OCI-LY1 (cell line): Measurements from ENCODE around the gene B4GALT2.

Experiments used
- H2AFZ ChIP-seq: fragments of 200-600 bp; sonication (generic), shearing (Covaris generic); 2 replicates; pipeline ENCODE4 v1.6.0; 2014; ENCODE audit warnings: antibody characterized with exemption, mild to moderate bottlenecking, low read length
- H3F3A ChIP-seq: fragments of 200-600 bp; sonication (generic), shearing (Covaris generic); 2 replicates; pipeline ENCODE4 v1.6.0; 2014; ENCODE audit warnings: mild to moderate bottlenecking, antibody characterized with exemption, low read length, moderate library complexity; ENCODE audit not compliant: insufficient read depth
- H3K27ac ChIP-seq: fragments of 200-600 bp; sonication (generic); 2 replicates; pipeline ENCODE4 v1.5.1; 2014; ENCODE audit warnings: low read length, mixed run types, mild to moderate bottlenecking, low read depth; ENCODE audit not compliant: poor library complexity, severe bottlenecking
- H3K27me3 ChIP-seq: fragments of 200-600 bp; sonication (generic); 2 replicates; pipeline ENCODE4 v1.6.0; 2014; ENCODE audit warnings: antibody characterized with exemption, mild to moderate bottlenecking, low read length, moderate library complexity; ENCODE audit not compliant: insufficient read depth
- H3K36me3 ChIP-seq: fragments of 200-600 bp; sonication (generic); 2 replicates; pipeline ENCODE4 v1.6.1; 2014; ENCODE audit warnings: mild to moderate bottlenecking, antibody characterized with exemption, low read length, moderate library complexity, mixed read lengths; ENCODE audit not compliant: insufficient read depth
- H3K4me1 ChIP-seq: fragments of 200-600 bp; sonication (generic); 2 replicates; pipeline ENCODE4 v1.5.1; 2014; ENCODE audit warnings: mild to moderate bottlenecking, low read length, moderate library complexity; ENCODE audit not compliant: insufficient read depth, severe bottlenecking
- H3K4me2 ChIP-seq: fragments of 200-600 bp; sonication (generic), shearing (Covaris generic); 2 replicates; pipeline ENCODE4 v1.6.1; 2014; ENCODE audit warnings: low read length
- H3K4me3 ChIP-seq: fragments of 200-600 bp; sonication (generic); 2 replicates; pipeline ENCODE4 v1.5.1; 2014; ENCODE audit warnings: low read length, low read depth, mild to moderate bottlenecking, mixed read lengths; ENCODE audit not compliant: poor library complexity, severe bottlenecking
- H3K79me2 ChIP-seq: fragments of 200-600 bp; shearing (Covaris generic); 2 replicates; pipeline ENCODE4 v1.6.1; 2016; ENCODE audit warnings: mixed run types, low read length, mixed read lengths; ENCODE audit not compliant: insufficient read depth
- H3K9ac ChIP-seq: fragments of 200-600 bp; sonication (generic), shearing (Covaris generic); 2 replicates; pipeline ENCODE4 v1.6.1; 2014; ENCODE audit warnings: mild to moderate bottlenecking, low read length, mixed read lengths
- H3K9me2 ChIP-seq: fragments of 200-600 bp; sonication (generic), shearing (Covaris generic); 2 replicates; pipeline ENCODE4 v1.6.1; 2014; ENCODE audit warnings: low read depth, mild to moderate bottlenecking, low read length, mixed read lengths
- H3K9me3 ChIP-seq: fragments of 200-600 bp; shearing (Covaris generic); 2 replicates; pipeline ENCODE4 v1.6.1; 2014; ENCODE audit warnings: low read length, mixed read lengths
- H4K20me1 ChIP-seq: fragments of 200-600 bp; sonication (generic), shearing (Covaris generic); 2 replicates; pipeline ENCODE4 v1.6.0; 2016; ENCODE audit warnings: mild to moderate bottlenecking, low read length; ENCODE audit not compliant: insufficient read depth
- CTCF ChIP-seq: fragments of 200-600 bp; sonication (generic), shearing (Covaris generic); IDR thresholded peaks from 2 replicates; pipeline ENCODE4 v1.5.1; 2017; ENCODE audit warnings: mild to moderate bottlenecking, antibody characterized with exemption, low read length, moderate library complexity, mixed read lengths
- EZH2 ChIP-seq: fragments of 200-600 bp; sonication (generic), shearing (Covaris generic); IDR thresholded peaks from 2 replicates; pipeline ENCODE4 v1.8.0; 2017; ENCODE audit warnings: borderline replicate concordance, mixed run types, mild to moderate bottlenecking, antibody characterized with exemption, low read length, moderate library complexity, mixed read lengths

Gene B4GALT2

GRCh38 chr1:43994071-43994470 lies 15.1 kb downstream of the B4GALT2 start:
- H3K9ac ChIP-seq, result no peak overlapping the region
- H3K27me3 ChIP-seq, result no peaks in the 10 kb centered on the region; the same call in 1 of the 2 replicates
- H3K4me3 ChIP-seq, result no peak overlapping the region
- TF ChIP-seq EZH2 (no peak), CTCF (no peak)
- no peaks in the 10 kb centered on the region for H4K20me1 ChIP-seq
- no peaks in the 10 kb centered on the region for H3K9me3 ChIP-seq
- H3K4me1 ChIP-seq, result peaks cover 14% of the 10 kb centered on the region
- H3F3A ChIP-seq, result no peaks in the 10 kb centered on the region
- H3K79me2 ChIP-seq, result no peaks in the 10 kb centered on the region
- no peaks in the 10 kb centered on the region for H3K9me2 ChIP-seq
- H2AFZ ChIP-seq, result no peak overlapping the region
- H3K36me3 ChIP-seq, result no peaks in the 10 kb centered on the region
- no peak overlapping the region for H3K4me2 ChIP-seq
- H3K27ac ChIP-seq, result no peak overlapping the region

GRCh38 chr1:43994794-43995790 lies 16.1 kb downstream of the B4GALT2 start:
- H3K27ac ChIP-seq, result no peak overlapping the region
- H4K20me1 ChIP-seq, result no peaks in the 10 kb centered on the region
- H3K4me3 ChIP-seq, result no peak overlapping the region
- peaks cover 14% of the 10 kb centered on the region for H3K4me1 ChIP-seq
- H3F3A ChIP-seq, result no peaks in the 10 kb centered on the region
- H3K9me3 ChIP-seq, result no peaks in the 10 kb centered on the region
- no peaks in the 10 kb centered on the region; the same call in 1 of the 2 replicates for H3K27me3 ChIP-seq
- H3K79me2 ChIP-seq, result no peaks in the 10 kb centered on the region
- no peak overlapping the region for H3K9ac ChIP-seq
- no peak for TF ChIP-seq EZH2
- TF ChIP-seq CTCF, result peak; percentile 43
- H3K4me2 ChIP-seq, result no peak overlapping the region
- H2AFZ ChIP-seq, result no peak overlapping the region
- H3K36me3 ChIP-seq, result no peaks in the 10 kb centered on the region
- no peaks in the 10 kb centered on the region for H3K9me2 ChIP-seq

- Histone ChIP-seq H3F3A (no peaks in the 10 kb centered on the region), H3K36me3 (no peaks in the 10 kb centered on the region), H2AFZ (no peak overlapping the region), H3K9me3 (no peaks in the 10 kb centered on the region), H3K27me3 (no peaks in the 10 kb centered on the region; the same call in 1 of the 2 replicates), H3K4me1 (peaks cover 9% of the 10 kb centered on the region), H3K4me2 (no peak overlapping the region), H3K27ac (no peak overlapping the region), H4K20me1 (no peaks in the 10 kb centered on the region), H3K79me2 (no peaks in the 10 kb centered on the region), H3K4me3 (no peak overlapping the region), H3K9me2 (no peaks in the 10 kb centered on the region), H3K9ac (no peak overlapping the region)
- no peak for TF ChIP-seq EZH2
- TF ChIP-seq CTCF, result no peak
These were observed 17.1 kb downstream of the B4GALT2 start for GRCh38 chr1:43995984-43996732.
